ENCODE results near the gene DNAJC1. TPM values are rescaled to one million over a fixed set of nuclear protein-coding genes. Genes with fewer than 3 reads are reported as not detected.

Gene DNAJC1
- total RNA-seq, 2 experiments from 2014 or later, result 20.6 to 28.1 TPM

- DNase-seq (no peak), ATAC-seq (no peak)
- H3K4me3 Mint-ChIP-seq, result no peak overlapping the region
- ChIA-PET POLR2A (no interaction called here), CTCF (interaction anchor here (1.6 to 2.7 kb wide), 2 partner anchors 13 to 237 kb away, joined by 7 to 27 read pairs; no protein-coding TSS in a partner anchor)
- no peaks in the 10 kb centered on the region for H3K9me3 Mint-ChIP-seq (ENCODE audit: low read depth)
- no peaks in the 10 kb centered on the region for H3K27me3 Mint-ChIP-seq
- H3K27ac Mint-ChIP-seq, result no peak overlapping the region
- H3K4me1 Mint-ChIP-seq, result peaks cover 26% of the 10 kb centered on the region
- H3K36me3 Mint-ChIP-seq (ENCODE audit: low read depth), result peaks cover 38% of the 10 kb centered on the region
- intact Hi-C loops (cut with DNase I, micrococcal nuclease), result loop anchor here (2.0 to 10.0 kb wide), 2 partner anchors 221 to 455 kb away; no protein-coding TSS in a partner anchor
These were observed 269.8 kb downstream of the DNAJC1 start for GRCh38 chr10:21733710-21734109.

GRCh38 chr10:21732067-21732772 lies 271.3 kb downstream of the DNAJC1 start:
- H3K36me3 Mint-ChIP-seq (ENCODE audit: low read depth), result peaks cover 40% of the 10 kb centered on the region
- peaks cover 26% of the 10 kb centered on the region for H3K4me1 Mint-ChIP-seq
- ATAC-seq (peak; percentile 88), DNase-seq (peak; percentile 74)
- H3K9me3 Mint-ChIP-seq (ENCODE audit: low read depth), result no peaks in the 10 kb centered on the region
- no peak overlapping the region for H3K27ac Mint-ChIP-seq
- ChIA-PET CTCF (interaction anchor here (0.6 to 2.7 kb wide), 15 partner anchors 8 to 240 kb away, joined by 3 to 27 read pairs (median 4); no protein-coding TSS in a partner anchor), POLR2A (no interaction called here)
- intact Hi-C loops (cut with DNase I, micrococcal nuclease), result loop anchor here (1.0 to 10.0 kb wide), 4 partner anchors 223 to 453 kb away; no protein-coding TSS in a partner anchor
- no peaks in the 10 kb centered on the region for H3K27me3 Mint-ChIP-seq
- H3K4me3 Mint-ChIP-seq, result no peak overlapping the region

GRCh38 chr10:21728618-21729017 lies 274.9 kb downstream of the DNAJC1 start:
- H3K27ac Mint-ChIP-seq, result no peak overlapping the region
- intact Hi-C loops (cut with DNase I, micrococcal nuclease), result no loop called here
- no peaks in the 10 kb centered on the region for H3K27me3 Mint-ChIP-seq
- peaks cover 26% of the 10 kb centered on the region for H3K36me3 Mint-ChIP-seq (ENCODE audit: low read depth)
- DNase-seq (no peak), ATAC-seq (no peak)
- ChIA-PET POLR2A (no interaction called here), CTCF (interaction anchor here (1.3 kb wide), 1 partner anchor 10 kb away, joined by 3 read pairs; no protein-coding TSS in a partner anchor)
- no peak overlapping the region for H3K4me3 Mint-ChIP-seq
- no peaks in the 10 kb centered on the region for H3K9me3 Mint-ChIP-seq (ENCODE audit: low read depth)
- H3K4me1 Mint-ChIP-seq, result peaks cover 26% of the 10 kb centered on the region

- POLR2A ChIA-PET, result no interaction called here
These were observed 275.9 kb downstream of the DNAJC1 start for GRCh38 chr10:21727452-21728168.

GRCh38 chr10:21726601-21727225 lies 276.8 kb downstream of the DNAJC1 start:
- ATAC-seq (no peak), DNase-seq (no peak)
- intact Hi-C loops (cut with DNase I, micrococcal nuclease), result no loop called here
- Mint-ChIP-seq H3K4me3 (no peak overlapping the region), H3K4me1 (peaks cover 26% of the 10 kb centered on the region), H3K36me3 (ENCODE audit: low read depth) (peaks cover 28% of the 10 kb centered on the region), H3K9me3 (ENCODE audit: low read depth) (no peaks in the 10 kb centered on the region), H3K27me3 (no peaks in the 10 kb centered on the region), H3K27ac (no peak overlapping the region)
- ChIA-PET POLR2A (interaction anchor here (0.6 kb wide), 1 partner anchor 13 kb away, joined by 5 read pairs; no protein-coding TSS in a partner anchor), CTCF (interaction anchor here (0.6 kb wide), 1 partner anchor 12 kb away, joined by 5 read pairs; no protein-coding TSS in a partner anchor)

More at GRCh38 chr10:21727452-21728168, 275.9 kb downstream of the DNAJC1 start:
- Mint-ChIP-seq H3K9me3 (ENCODE audit: low read depth) (no peaks in the 10 kb centered on the region), H3K27ac (no peak overlapping the region), H3K36me3 (ENCODE audit: low read depth) (peaks cover 25% of the 10 kb centered on the region), H3K4me3 (no peak overlapping the region), H3K27me3 (no peaks in the 10 kb centered on the region), H3K4me1 (peaks cover 26% of the 10 kb centered on the region)
- peak; percentile 25 for ATAC-seq
- intact Hi-C loops (cut with DNase I, micrococcal nuclease), result no loop called here
- no peak for DNase-seq
- CTCF ChIA-PET, result interaction anchor here (0.6 kb wide), 1 partner anchor 11 kb away, joined by 5 read pairs; no protein-coding TSS in a partner anchor

- Mint-ChIP-seq H3K4me3 (no peak overlapping the region), H3K36me3 (ENCODE audit: low read depth) (peaks cover 25% of the 10 kb centered on the region), H3K27ac (no peak overlapping the region), H3K27me3 (no peaks in the 10 kb centered on the region), H3K4me1 (peaks cover 30% of the 10 kb centered on the region), H3K9me3 (ENCODE audit: low read depth) (no peaks in the 10 kb centered on the region)
- CTCF ChIA-PET, result interaction anchor here (0.6 to 1.3 kb wide), 5 partner anchors 9 to 118 kb away, joined by 3 to 6 read pairs (median 3); no protein-coding TSS in a partner anchor
- ATAC-seq (peak; percentile 66), DNase-seq (peak; percentile 68)
- POLR2A ChIA-PET, result interaction anchor here (0.5 kb wide), 1 partner anchor 99 kb away, joined by 7 read pairs; no protein-coding TSS in a partner anchor
- intact Hi-C loops (cut with DNase I, micrococcal nuclease), result no loop called here
These were observed 278.7 kb downstream of the DNAJC1 start for GRCh38 chr10:21724687-21725367.

- intact Hi-C loops (cut with DNase I, micrococcal nuclease), result no loop called here
- ATAC-seq, result no peak
- peaks cover 21% of the 10 kb centered on the region for H3K36me3 Mint-ChIP-seq (ENCODE audit: low read depth)
These were observed 279.4 kb downstream of the DNAJC1 start for GRCh38 chr10:21724020-21724589.

GRCh38 chr10:21722209-21722608 lies 281.3 kb downstream of the DNAJC1 start:
- intact Hi-C loops (cut with DNase I, micrococcal nuclease), result no loop called here
- H3K27me3 Mint-ChIP-seq, result no peaks in the 10 kb centered on the region
- ChIA-PET POLR2A (no interaction called here), CTCF (interaction anchor here (1.5 to 1.6 kb wide), 2 partner anchors 10 to 226 kb away, joined by 3 to 4 read pairs; no protein-coding TSS in a partner anchor)
- DNase-seq (no peak), ATAC-seq (no peak)
- no peak overlapping the region for H3K4me3 Mint-ChIP-seq
- H3K4me1 Mint-ChIP-seq, result peaks cover 30% of the 10 kb centered on the region
- H3K9me3 Mint-ChIP-seq (ENCODE audit: low read depth), result no peaks in the 10 kb centered on the region
- no peak overlapping the region for H3K27ac Mint-ChIP-seq
- H3K36me3 Mint-ChIP-seq (ENCODE audit: low read depth), result peaks cover 21% of the 10 kb centered on the region

More at GRCh38 chr10:21724020-21724589, 279.4 kb downstream of the DNAJC1 start:
- POLR2A ChIA-PET, result no interaction called here
- Mint-ChIP-seq H3K4me1 (peaks cover 36% of the 10 kb centered on the region), H3K27me3 (no peaks in the 10 kb centered on the region), H3K27ac (no peak overlapping the region), H3K4me3 (no peak overlapping the region), H3K9me3 (ENCODE audit: low read depth) (no peaks in the 10 kb centered on the region)
- no peak for DNase-seq
- CTCF ChIA-PET, result interaction anchor here (0.7 to 1.6 kb wide), 5 partner anchors 8 to 228 kb away, joined by 3 to 9 read pairs (median 4); no protein-coding TSS in a partner anchor

GRCh38 chr10:21721000-21721665 lies 282.4 kb downstream of the DNAJC1 start:
- H3K4me1 Mint-ChIP-seq, result peaks cover 24% of the 10 kb centered on the region
- H3K27me3 Mint-ChIP-seq, result no peaks in the 10 kb centered on the region
- H3K27ac Mint-ChIP-seq, result no peak overlapping the region
- DNase-seq (no peak), ATAC-seq (no peak)
- no peak overlapping the region for H3K4me3 Mint-ChIP-seq
- H3K9me3 Mint-ChIP-seq (ENCODE audit: low read depth), result no peaks in the 10 kb centered on the region
- intact Hi-C loops (cut with DNase I, micrococcal nuclease), result no loop called here
- ChIA-PET POLR2A (no interaction called here), CTCF (interaction anchor here (1.6 to 2.4 kb wide), 3 partner anchors 9 to 13 kb away, joined by 3 to 13 read pairs (median 7); no protein-coding TSS in a partner anchor)
- peaks cover 16% of the 10 kb centered on the region for H3K36me3 Mint-ChIP-seq (ENCODE audit: low read depth)

GRCh38 chr10:21720090-21720489 lies 283.4 kb downstream of the DNAJC1 start:
- DNase-seq (no peak), ATAC-seq (peak; percentile 73)
- no peaks in the 10 kb centered on the region for H3K27me3 Mint-ChIP-seq
- ChIA-PET POLR2A (no interaction called here), CTCF (interaction anchor here (1.8 to 2.4 kb wide), 2 partner anchors 12 to 14 kb away, joined by 7 to 13 read pairs; no protein-coding TSS in a partner anchor)
- no peaks in the 10 kb centered on the region for H3K9me3 Mint-ChIP-seq (ENCODE audit: low read depth)
- peaks cover 25% of the 10 kb centered on the region for H3K36me3 Mint-ChIP-seq (ENCODE audit: low read depth)
- H3K4me3 Mint-ChIP-seq, result no peak overlapping the region
- peaks cover 22% of the 10 kb centered on the region for H3K4me1 Mint-ChIP-seq
- no peak overlapping the region for H3K27ac Mint-ChIP-seq
- intact Hi-C loops (cut with DNase I, micrococcal nuclease), result no loop called here

Data from activated CD4-positive, alpha-beta T cell treated with anti-CD3 and anti-CD28 coated beads for 36 hours (primary cell).